ENCODE results near the gene HS6ST3. TPM values are rescaled to one million over a fixed set of nuclear protein-coding genes. Genes with fewer than 3 reads are reported as not detected.
"Not testable (repeated sequence)": the region's sequence is repeated elsewhere in the genome, so short reads cannot be mapped to it uniquely, and the experiment has no call there.

The HS6ST3 gene
- total RNA-seq, 2 experiments from 2014 or later = not detected

- intact Hi-C loops (cut with micrococcal nuclease) = no loop called here
- ChIA-PET CTCF (no interaction called here), POLR2A (no interaction called here)
- Mint-ChIP-seq H3K9me3 (no peaks in the 10 kb centered on the region), H3K4me3 (no peak overlapping the region), H3K27ac (no peak overlapping the region), H3K27me3 (no peaks in the 10 kb centered on the region), H3K36me3 (ENCODE audit: low read depth) (no peaks in the 10 kb centered on the region), H3K4me1 (ENCODE audit: low read depth) (no peaks in the 10 kb centered on the region)
- ATAC-seq = no peak
- no peak for DNase-seq
- TF ChIP-seq, protein P1, sequence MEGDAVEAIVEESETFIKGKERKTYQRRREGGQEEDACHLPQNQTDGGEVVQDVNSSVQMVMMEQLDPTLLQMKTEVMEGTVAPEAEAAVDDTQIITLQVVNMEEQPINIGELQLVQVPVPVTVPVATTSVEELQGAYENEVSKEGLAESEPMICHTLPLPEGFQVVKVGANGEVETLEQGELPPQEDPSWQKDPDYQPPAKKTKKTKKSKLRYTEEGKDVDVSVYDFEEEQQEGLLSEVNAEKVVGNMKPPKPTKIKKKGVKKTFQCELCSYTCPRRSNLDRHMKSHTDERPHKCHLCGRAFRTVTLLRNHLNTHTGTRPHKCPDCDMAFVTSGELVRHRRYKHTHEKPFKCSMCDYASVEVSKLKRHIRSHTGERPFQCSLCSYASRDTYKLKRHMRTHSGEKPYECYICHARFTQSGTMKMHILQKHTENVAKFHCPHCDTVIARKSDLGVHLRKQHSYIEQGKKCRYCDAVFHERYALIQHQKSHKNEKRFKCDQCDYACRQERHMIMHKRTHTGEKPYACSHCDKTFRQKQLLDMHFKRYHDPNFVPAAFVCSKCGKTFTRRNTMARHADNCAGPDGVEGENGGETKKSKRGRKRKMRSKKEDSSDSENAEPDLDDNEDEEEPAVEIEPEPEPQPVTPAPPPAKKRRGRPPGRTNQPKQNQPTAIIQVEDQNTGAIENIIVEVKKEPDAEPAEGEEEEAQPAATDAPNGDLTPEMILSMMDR (IDR thresholded peaks at IDR 0.05) = no peak
Measured at GRCh38 chr13:96500953-96501352, 411.0 kb downstream of the HS6ST3 start.

DNA sequence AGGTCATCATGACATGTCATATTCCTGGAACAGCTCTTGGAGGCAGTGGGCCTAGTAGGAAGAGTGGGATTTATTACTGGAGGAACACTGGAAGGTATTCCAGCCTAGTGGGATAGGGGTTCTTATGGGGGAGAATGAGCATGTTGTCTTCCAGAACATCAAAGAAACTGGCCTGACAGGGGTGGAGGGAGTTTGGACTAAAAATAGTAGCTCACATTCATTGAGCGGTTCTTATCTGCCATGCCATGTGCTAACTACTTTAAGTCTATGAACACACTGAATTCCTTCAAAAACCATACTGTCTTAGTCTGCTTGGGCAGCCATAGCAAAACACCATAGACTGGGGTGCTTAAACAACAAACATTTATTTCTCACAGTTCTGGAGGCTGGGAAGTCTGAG, 413.6 kb downstream of the HS6ST3 start:
- Mint-ChIP-seq H3K36me3 (ENCODE audit: low read depth) (no peaks in the 10 kb centered on the region), H3K4me3 (no peak overlapping the region), H3K4me1 (ENCODE audit: low read depth) (no peaks in the 10 kb centered on the region), H3K27ac (no peak overlapping the region), H3K27me3 (no peaks in the 10 kb centered on the region), H3K9me3 (no peaks in the 10 kb centered on the region)
- intact Hi-C loops (cut with micrococcal nuclease) = no loop called here
- ChIA-PET POLR2A (no interaction called here), CTCF (no interaction called here)
- no peak for ATAC-seq
- DNase-seq = no peak
- TF ChIP-seq, protein P1 (IDR thresholded peaks at IDR 0.05) = no peak

GRCh38 chr13:96511587-96511986, 421.7 kb downstream of the HS6ST3 start:
- TF ChIP-seq, protein P1 (IDR thresholded peaks at IDR 0.05) = no peak
- Mint-ChIP-seq H3K4me3 (no peak overlapping the region), H3K4me1 (ENCODE audit: low read depth) (no peaks in the 10 kb centered on the region), H3K27ac (no peak overlapping the region), H3K36me3 (ENCODE audit: low read depth) (no peaks in the 10 kb centered on the region), H3K9me3 (peaks cover 4% of the 10 kb centered on the region), H3K27me3 (no peaks in the 10 kb centered on the region)
- ATAC-seq (no peak), DNase-seq (no peak)
- ChIA-PET CTCF (no interaction called here), POLR2A (no interaction called here)
- intact Hi-C loops (cut with micrococcal nuclease) = no loop called here

GRCh38 chr13:96519380-96519779, 429.5 kb downstream of the HS6ST3 start:
- H3K27me3 Mint-ChIP-seq = no peaks in the 10 kb centered on the region
- H3K36me3 Mint-ChIP-seq (ENCODE audit: low read depth) = no peaks in the 10 kb centered on the region
- H3K9me3 Mint-ChIP-seq = peaks cover 4% of the 10 kb centered on the region
- DNase-seq (no peak), ATAC-seq (no peak)
- ChIA-PET CTCF (no interaction called here), POLR2A (no interaction called here)
- no peak overlapping the region for H3K27ac Mint-ChIP-seq
- intact Hi-C loops (cut with micrococcal nuclease) = no loop called here
- H3K4me1 Mint-ChIP-seq (ENCODE audit: low read depth) = no peaks in the 10 kb centered on the region
- TF ChIP-seq, protein P1 (IDR thresholded peaks at IDR 0.05) = no peak
- H3K4me3 Mint-ChIP-seq = no peak overlapping the region

DNA sequence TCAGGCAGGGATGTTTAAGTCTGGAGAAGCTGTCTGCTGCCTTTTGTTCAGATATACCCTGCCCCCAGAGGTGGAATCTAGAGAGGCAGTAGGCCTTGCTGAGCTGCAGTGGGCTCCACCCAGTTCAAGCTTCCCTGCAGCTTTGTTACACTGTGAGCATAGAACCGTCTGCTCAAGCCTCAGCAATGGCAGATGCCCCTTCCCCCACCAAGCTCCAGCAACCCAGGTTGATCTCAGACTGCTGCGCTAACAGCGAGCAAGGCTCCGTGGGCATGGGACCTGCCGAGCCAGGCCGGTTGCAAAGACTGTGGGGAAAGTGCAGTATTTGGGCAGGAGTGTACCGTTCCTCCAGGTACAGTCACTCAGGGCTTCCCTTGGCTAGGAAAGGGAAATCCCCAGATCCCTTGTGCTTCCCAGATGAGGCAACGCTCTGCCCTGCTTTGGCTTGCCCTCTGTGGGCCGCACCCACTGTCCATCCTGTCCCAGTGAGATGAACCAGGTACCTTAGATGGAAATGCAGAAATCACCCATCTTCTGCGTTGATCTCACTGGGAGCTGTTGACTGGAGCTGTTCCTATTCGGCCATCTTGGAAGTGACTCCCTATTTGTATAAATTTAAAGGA, 434.6 kb downstream of the HS6ST3 start:
- POLR2A ChIA-PET, CTCF ChIA-PET, DNase-seq: not testable (repeated sequence)

DNA sequence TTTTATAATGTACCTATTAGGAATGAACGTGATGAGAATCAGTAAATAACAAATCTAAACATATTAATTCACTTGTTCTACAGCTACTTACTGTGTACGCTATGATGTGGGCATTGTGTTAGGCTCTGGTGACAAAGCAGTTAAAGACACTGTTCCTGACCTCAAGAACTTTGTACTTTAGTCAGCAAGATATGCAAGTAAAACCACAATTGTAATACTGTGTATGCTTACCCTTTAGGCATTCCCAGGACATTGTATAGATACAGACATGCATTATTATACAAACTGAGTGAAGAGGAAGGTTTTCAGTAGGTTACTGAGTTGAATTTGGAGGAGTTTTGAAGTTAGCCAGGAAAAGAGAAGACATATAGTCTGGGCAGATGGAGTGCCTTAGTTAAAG, 435.8 kb downstream of the HS6ST3 start:
- H3K4me3 Mint-ChIP-seq = no peak overlapping the region
- DNase-seq = no peak

More for the DNA sequence above, 434.6 kb downstream of the HS6ST3 start:
- H3K36me3 Mint-ChIP-seq (ENCODE audit: low read depth); H3K27ac Mint-ChIP-seq; H3K9me3 Mint-ChIP-seq; intact Hi-C loops (cut with micrococcal nuclease); H3K4me1 Mint-ChIP-seq (ENCODE audit: low read depth); ATAC-seq; H3K4me3 Mint-ChIP-seq; H3K27me3 Mint-ChIP-seq: not testable (repeated sequence)

More for the DNA sequence above, 435.8 kb downstream of the HS6ST3 start:
- CTCF ChIA-PET = no interaction called here
- POLR2A ChIA-PET = no interaction called here
- intact Hi-C loops (cut with micrococcal nuclease) = no loop called here
- no peaks in the 10 kb centered on the region for H3K27me3 Mint-ChIP-seq
- no peaks in the 10 kb centered on the region for H3K4me1 Mint-ChIP-seq (ENCODE audit: low read depth)
- TF ChIP-seq, protein P1 (IDR thresholded peaks at IDR 0.05) = no peak
- H3K9me3 Mint-ChIP-seq = no peaks in the 10 kb centered on the region
- no peak overlapping the region for H3K27ac Mint-ChIP-seq
- no peaks in the 10 kb centered on the region for H3K36me3 Mint-ChIP-seq (ENCODE audit: low read depth)
- no peak for ATAC-seq
